IMR-90 (cell line): ENCODE results near the gene KIAA1328.

Experiments used
- BHLHE40 ChIP-seq: fragments of 150-350 bp; IDR thresholded peaks from 2 replicates; pipeline ENCODE4 v1.6.1; 2016; ENCODE audit warnings: mild to moderate bottlenecking, low read depth, low read length
- CHD1 ChIP-seq: IDR thresholded peaks from 2 replicates; pipeline ENCODE4 v1.6.1; 2012; ENCODE audit warnings: low read depth, low read length, improper control_type of control experiment
- CTCF ChIP-seq: conservative IDR thresholded peaks from 2 replicates; pipeline ENCODE4 v1.5.1; 2012; ENCODE audit warnings: mild to moderate bottlenecking, low read depth, low read length, improper control_type of control experiment
- MXI1 ChIP-seq: IDR thresholded peaks from 2 replicates; pipeline ENCODE4 v1.6.1; 2012; ENCODE audit warnings: low read depth, mild to moderate bottlenecking, low read length, moderate library complexity, borderline replicate concordance
- POLR2A ChIP-seq: IDR thresholded peaks from 2 replicates; pipeline ENCODE4 v1.6.1; 2012; ENCODE audit warnings: mild to moderate bottlenecking, low read depth, low read length
- RAD21 ChIP-seq: IDR thresholded peaks from 2 replicates; pipeline ENCODE4 v1.6.1; 2012; ENCODE audit warnings: low read length, improper control_type of control experiment
- SMC3 ChIP-seq: fragments of 150-350 bp; IDR thresholded peaks from 2 replicates; pipeline ENCODE4 v1.6.1; 2016; ENCODE audit warnings: low read depth, mild to moderate bottlenecking, antibody characterized with exemption, low read length, moderate library complexity
- TF ChIP-seq, protein P1 (sequence below): fragments of 150-350 bp; IDR thresholded peaks from 2 replicates; pipeline ENCODE4 v1.6.1; 2016; ENCODE audit warnings: low read depth, mild to moderate bottlenecking, low read length, moderate library complexity, borderline replicate concordance
- TF ChIP-seq, protein P2 (sequence below): fragments of 150-350 bp; IDR thresholded peaks from 2 replicates; pipeline ENCODE4 v1.6.1; 2017; ENCODE audit warnings: mild to moderate bottlenecking, antibody characterized with exemption, low read length, low read depth

GRCh38 chr18:36813824-36814223, 15.1 kb upstream of the KIAA1328 start:
- TF ChIP-seq POLR2A (no peak), CTCF (no peak), RAD21 (no peak), BHLHE40 (no peak), CHD1 (no peak), MXI1 (no peak), SMC3 (no peak)
- TF ChIP-seq, protein P1, sequence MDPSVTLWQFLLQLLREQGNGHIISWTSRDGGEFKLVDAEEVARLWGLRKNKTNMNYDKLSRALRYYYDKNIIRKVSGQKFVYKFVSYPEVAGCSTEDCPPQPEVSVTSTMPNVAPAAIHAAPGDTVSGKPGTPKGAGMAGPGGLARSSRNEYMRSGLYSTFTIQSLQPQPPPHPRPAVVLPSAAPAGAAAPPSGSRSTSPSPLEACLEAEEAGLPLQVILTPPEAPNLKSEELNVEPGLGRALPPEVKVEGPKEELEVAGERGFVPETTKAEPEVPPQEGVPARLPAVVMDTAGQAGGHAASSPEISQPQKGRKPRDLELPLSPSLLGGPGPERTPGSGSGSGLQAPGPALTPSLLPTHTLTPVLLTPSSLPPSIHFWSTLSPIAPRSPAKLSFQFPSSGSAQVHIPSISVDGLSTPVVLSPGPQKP = no peak
- TF ChIP-seq, protein P2, sequence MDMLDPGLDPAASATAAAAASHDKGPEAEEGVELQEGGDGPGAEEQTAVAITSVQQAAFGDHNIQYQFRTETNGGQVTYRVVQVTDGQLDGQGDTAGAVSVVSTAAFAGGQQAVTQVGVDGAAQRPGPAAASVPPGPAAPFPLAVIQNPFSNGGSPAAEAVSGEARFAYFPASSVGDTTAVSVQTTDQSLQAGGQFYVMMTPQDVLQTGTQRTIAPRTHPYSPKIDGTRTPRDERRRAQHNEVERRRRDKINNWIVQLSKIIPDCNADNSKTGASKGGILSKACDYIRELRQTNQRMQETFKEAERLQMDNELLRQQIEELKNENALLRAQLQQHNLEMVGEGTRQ = no peak
